ENCODE data around the gene KRT6C. TPM values are rescaled to one million over a fixed set of nuclear protein-coding genes. Genes with fewer than 3 reads are reported as not detected.

The KRT6C gene
- total and polyA plus RNA-seq, 2 experiments from 2014 or later: not detected

DNA sequence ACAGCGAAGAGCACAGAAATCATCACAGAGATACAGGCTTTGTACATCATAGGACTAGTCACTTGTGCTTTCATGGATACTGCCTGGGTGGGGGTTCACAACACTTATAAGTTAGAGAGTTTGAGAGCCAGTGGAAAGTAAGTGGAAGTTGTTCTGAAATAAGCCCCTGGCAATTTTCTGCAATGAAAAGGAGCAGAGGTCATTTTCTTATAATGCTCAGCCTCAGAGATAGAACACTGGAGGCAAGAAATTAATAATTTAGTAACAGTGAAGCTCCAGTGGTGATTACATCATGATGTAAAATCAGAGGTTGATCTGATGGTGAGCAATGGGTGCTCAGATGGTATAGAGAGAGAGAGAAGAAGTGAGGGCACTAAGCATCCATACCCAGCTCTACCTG, 13.6 kb upstream of the KRT6C start (continued):
- TF ChIP-seq JUNB (IDR thresholded peaks at IDR 0.05; ENCODE audit: unreplicated experiment): no peak
- TF ChIP-seq NANOG (IDR thresholded peaks at IDR 0.05; ENCODE audit: borderline replicate concordance): no peak
- TF ChIP-seq, protein P1, sequence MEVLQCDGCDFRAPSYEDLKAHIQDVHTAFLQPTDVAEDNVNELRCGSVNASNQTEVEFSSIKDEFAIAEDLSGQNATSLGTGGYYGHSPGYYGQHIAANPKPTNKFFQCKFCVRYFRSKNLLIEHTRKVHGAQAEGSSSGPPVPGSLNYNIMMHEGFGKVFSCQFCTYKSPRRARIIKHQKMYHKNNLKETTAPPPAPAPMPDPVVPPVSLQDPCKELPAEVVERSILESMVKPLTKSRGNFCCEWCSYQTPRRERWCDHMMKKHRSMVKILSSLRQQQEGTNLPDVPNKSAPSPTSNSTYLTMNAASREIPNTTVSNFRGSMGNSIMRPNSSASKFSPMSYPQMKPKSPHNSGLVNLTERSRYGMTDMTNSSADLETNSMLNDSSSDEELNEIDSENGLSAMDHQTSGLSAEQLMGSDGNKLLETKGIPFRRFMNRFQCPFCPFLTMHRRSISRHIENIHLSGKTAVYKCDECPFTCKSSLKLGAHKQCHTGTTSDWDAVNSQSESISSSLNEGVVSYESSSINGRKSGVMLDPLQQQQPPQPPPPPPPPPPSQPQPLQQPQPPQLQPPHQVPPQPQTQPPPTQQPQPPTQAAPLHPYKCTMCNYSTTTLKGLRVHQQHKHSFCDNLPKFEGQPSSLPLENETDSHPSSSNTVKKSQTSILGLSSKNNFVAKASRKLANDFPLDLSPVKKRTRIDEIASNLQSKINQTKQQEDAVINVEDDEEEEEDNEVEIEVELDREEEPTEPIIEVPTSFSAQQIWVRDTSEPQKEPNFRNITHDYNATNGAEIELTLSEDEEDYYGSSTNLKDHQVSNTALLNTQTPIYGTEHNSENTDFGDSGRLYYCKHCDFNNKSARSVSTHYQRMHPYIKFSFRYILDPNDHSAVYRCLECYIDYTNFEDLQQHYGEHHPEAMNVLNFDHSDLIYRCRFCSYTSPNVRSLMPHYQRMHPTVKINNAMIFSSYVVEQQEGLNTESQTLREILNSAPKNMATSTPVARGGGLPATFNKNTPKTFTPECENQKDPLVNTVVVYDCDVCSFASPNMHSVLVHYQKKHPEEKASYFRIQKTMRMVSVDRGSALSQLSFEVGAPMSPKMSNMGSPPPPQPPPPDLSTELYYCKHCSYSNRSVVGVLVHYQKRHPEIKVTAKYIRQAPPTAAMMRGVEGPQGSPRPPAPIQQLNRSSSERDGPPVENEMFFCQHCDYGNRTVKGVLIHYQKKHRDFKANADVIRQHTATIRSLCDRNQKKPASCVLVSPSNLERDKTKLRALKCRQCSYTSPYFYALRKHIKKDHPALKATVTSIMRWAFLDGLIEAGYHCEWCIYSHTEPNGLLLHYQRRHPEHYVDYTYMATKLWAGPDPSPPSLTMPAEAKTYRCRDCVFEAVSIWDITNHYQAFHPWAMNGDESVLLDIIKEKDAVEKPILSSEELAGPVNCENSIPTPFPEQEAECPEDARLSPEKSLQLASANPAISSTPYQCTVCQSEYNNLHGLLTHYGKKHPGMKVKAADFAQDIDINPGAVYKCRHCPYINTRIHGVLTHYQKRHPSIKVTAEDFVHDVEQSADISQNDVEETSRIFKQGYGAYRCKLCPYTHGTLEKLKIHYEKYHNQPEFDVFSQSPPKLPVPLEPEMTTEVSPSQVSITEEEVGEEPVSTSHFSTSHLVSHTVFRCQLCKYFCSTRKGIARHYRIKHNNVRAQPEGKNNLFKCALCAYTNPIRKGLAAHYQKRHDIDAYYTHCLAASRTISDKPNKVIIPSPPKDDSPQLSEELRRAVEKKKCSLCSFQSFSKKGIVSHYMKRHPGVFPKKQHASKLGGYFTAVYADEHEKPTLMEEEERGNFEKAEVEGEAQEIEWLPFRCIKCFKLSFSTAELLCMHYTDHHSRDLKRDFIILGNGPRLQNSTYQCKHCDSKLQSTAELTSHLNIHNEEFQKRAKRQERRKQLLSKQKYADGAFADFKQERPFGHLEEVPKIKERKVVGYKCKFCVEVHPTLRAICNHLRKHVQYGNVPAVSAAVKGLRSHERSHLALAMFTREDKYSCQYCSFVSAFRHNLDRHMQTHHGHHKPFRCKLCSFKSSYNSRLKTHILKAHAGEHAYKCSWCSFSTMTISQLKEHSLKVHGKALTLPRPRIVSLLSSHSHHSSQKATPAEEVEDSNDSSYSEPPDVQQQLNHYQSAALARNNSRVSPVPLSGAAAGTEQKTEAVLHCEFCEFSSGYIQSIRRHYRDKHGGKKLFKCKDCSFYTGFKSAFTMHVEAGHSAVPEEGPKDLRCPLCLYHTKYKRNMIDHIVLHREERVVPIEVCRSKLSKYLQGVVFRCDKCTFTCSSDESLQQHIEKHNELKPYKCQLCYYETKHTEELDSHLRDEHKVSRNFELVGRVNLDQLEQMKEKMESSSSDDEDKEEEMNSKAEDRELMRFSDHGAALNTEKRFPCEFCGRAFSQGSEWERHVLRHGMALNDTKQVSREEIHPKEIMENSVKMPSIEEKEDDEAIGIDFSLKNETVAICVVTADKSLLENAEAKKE (CRISPR knock-in tag; IDR thresholded peaks at IDR 0.05): no peak
- no peak for TF ChIP-seq STAT1 (IDR thresholded peaks at IDR 0.05; ENCODE audit: unreplicated experiment)
- TF ChIP-seq, protein P2, sequence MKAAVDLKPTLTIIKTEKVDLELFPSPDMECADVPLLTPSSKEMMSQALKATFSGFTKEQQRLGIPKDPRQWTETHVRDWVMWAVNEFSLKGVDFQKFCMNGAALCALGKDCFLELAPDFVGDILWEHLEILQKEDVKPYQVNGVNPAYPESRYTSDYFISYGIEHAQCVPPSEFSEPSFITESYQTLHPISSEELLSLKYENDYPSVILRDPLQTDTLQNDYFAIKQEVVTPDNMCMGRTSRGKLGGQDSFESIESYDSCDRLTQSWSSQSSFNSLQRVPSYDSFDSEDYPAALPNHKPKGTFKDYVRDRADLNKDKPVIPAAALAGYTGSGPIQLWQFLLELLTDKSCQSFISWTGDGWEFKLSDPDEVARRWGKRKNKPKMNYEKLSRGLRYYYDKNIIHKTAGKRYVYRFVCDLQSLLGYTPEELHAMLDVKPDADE (IDR thresholded peaks at IDR 0.05): no peak

DNA sequence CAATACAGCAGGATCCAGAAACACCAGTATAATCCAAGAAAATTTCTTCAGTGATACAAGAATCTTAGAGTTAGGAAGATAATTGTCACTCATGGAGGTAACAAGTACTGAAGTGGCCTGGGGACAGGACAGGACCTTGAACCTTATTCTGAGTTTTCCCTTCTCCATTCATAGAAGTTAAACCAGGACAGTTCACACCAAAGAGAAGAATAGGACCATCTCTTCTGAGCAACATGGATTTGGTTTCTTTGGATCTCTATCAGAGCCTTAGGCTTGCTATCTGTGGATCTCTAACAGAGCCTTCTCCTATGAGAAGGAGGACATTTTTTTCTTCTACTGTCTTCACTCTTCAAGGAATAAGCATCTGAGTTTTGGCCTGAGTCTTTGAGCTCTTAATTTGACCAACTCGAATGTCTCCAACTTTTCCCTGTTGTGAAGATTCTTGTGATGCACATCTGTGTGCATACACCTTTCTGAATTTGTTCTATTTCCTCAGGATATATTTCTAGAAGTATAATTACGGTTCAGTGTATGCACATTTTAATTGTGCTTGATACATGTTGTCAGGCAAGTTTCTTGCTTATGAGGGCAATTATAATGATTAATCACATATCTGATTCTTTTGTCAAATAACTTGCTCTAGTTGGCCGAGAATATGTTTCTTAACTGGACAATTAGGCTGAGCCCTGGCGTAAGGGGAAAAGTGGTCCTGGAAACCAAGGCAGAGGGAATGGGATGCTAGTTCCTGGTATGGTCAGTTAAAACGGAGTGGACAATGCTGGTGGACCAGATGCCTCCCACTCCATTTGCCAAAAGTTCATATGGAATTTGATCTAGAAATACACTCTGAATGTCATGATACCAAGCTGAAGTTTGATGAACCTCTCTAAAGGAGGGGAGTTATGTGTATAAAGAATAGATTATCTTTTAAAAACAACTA, 12.8 kb upstream of the KRT6C start:
- H3K36me3 ChIP-seq (ENCODE audit: insufficient read depth): no peaks in the 10 kb centered on the region
- no peaks in the 10 kb centered on the region for H3K27me3 ChIP-seq (ENCODE audit: insufficient read depth)
- H2AFZ ChIP-seq: no peak overlapping the region
- H3K27ac ChIP-seq (ENCODE audit: low read depth): no peak overlapping the region
- no peak overlapping the region for H3K27ac Mint-ChIP-seq
- no peaks in the 10 kb centered on the region for H3K4me1 Mint-ChIP-seq
- H3K79me2 ChIP-seq (replicated peaks; ENCODE audit: insufficient read depth): no peaks in the 10 kb centered on the region
- H3K36me3 Mint-ChIP-seq (ENCODE audit: low read depth): peaks cover 3% of the 10 kb centered on the region; the same call in 2 of the 3 replicates
- H3K4me3 Mint-ChIP-seq: no peak overlapping the region
- no peaks in the 10 kb centered on the region for H3K4me1 ChIP-seq (ENCODE audit: insufficient read depth)
- no peaks in the 10 kb centered on the region for H3K9me2 ChIP-seq (ENCODE audit: insufficient read depth)
- H3K27me3 Mint-ChIP-seq (ENCODE audit: insufficient read depth, low read depth, poor library complexity): peaks cover 2% of the 10 kb centered on the region
- peaks cover 17% of the 10 kb centered on the region for H3K9me3 Mint-ChIP-seq
- H4K20me1 ChIP-seq (replicated peaks; ENCODE audit: insufficient read depth): no peaks in the 10 kb centered on the region
- no peak overlapping the region for H3K4me3 ChIP-seq
- H3F3A ChIP-seq (replicated peaks; ENCODE audit: low read depth): no peaks in the 10 kb centered on the region
- ATAC-seq: no peak
- no peak for DNase-seq (ENCODE audit: low spot score)
- H3K4me2 ChIP-seq: no peak overlapping the region
- TF ChIP-seq, protein P3, sequence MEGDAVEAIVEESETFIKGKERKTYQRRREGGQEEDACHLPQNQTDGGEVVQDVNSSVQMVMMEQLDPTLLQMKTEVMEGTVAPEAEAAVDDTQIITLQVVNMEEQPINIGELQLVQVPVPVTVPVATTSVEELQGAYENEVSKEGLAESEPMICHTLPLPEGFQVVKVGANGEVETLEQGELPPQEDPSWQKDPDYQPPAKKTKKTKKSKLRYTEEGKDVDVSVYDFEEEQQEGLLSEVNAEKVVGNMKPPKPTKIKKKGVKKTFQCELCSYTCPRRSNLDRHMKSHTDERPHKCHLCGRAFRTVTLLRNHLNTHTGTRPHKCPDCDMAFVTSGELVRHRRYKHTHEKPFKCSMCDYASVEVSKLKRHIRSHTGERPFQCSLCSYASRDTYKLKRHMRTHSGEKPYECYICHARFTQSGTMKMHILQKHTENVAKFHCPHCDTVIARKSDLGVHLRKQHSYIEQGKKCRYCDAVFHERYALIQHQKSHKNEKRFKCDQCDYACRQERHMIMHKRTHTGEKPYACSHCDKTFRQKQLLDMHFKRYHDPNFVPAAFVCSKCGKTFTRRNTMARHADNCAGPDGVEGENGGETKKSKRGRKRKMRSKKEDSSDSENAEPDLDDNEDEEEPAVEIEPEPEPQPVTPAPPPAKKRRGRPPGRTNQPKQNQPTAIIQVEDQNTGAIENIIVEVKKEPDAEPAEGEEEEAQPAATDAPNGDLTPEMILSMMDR (conservative IDR thresholded peaks at IDR 0.05; ENCODE audit: low read depth in 2 of 2): no peak
- TF ChIP-seq STAT1 (IDR thresholded peaks at IDR 0.05; ENCODE audit: unreplicated experiment) (no peak), POLR2AphosphoS5 (IDR thresholded peaks at IDR 0.05; ENCODE audit: low read depth) (no peak)
- TF ChIP-seq, protein P2 (IDR thresholded peaks at IDR 0.05): no peak
- TF ChIP-seq, protein P4, sequence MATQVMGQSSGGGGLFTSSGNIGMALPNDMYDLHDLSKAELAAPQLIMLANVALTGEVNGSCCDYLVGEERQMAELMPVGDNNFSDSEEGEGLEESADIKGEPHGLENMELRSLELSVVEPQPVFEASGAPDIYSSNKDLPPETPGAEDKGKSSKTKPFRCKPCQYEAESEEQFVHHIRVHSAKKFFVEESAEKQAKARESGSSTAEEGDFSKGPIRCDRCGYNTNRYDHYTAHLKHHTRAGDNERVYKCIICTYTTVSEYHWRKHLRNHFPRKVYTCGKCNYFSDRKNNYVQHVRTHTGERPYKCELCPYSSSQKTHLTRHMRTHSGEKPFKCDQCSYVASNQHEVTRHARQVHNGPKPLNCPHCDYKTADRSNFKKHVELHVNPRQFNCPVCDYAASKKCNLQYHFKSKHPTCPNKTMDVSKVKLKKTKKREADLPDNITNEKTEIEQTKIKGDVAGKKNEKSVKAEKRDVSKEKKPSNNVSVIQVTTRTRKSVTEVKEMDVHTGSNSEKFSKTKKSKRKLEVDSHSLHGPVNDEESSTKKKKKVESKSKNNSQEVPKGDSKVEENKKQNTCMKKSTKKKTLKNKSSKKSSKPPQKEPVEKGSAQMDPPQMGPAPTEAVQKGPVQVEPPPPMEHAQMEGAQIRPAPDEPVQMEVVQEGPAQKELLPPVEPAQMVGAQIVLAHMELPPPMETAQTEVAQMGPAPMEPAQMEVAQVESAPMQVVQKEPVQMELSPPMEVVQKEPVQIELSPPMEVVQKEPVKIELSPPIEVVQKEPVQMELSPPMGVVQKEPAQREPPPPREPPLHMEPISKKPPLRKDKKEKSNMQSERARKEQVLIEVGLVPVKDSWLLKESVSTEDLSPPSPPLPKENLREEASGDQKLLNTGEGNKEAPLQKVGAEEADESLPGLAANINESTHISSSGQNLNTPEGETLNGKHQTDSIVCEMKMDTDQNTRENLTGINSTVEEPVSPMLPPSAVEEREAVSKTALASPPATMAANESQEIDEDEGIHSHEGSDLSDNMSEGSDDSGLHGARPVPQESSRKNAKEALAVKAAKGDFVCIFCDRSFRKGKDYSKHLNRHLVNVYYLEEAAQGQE (IDR thresholded peaks at IDR 0.05; ENCODE audit: unreplicated experiment): no peak

Measured in GM23338 (cell line).